Hypothalamus (tissue), 51 donors: ENCODE measurements around the gene KRTAP12-3.
"Not testable (repeated sequence)": the region's sequence is repeated elsewhere in the genome, so short reads cannot be mapped to it uniquely, and the experiment has no call there.

Source experiments
- DNase-seq, 51 donors: peaks; one replicate each; lab custom pipeline; 2025; lab: John Stamatoyannopoulos, UW

The KRTAP12-3 gene

GRCh38 chr21:44650265-44650972, 7.3 kb upstream of the KRTAP12-3 start:
- no peak for DNase-seq

DNA sequence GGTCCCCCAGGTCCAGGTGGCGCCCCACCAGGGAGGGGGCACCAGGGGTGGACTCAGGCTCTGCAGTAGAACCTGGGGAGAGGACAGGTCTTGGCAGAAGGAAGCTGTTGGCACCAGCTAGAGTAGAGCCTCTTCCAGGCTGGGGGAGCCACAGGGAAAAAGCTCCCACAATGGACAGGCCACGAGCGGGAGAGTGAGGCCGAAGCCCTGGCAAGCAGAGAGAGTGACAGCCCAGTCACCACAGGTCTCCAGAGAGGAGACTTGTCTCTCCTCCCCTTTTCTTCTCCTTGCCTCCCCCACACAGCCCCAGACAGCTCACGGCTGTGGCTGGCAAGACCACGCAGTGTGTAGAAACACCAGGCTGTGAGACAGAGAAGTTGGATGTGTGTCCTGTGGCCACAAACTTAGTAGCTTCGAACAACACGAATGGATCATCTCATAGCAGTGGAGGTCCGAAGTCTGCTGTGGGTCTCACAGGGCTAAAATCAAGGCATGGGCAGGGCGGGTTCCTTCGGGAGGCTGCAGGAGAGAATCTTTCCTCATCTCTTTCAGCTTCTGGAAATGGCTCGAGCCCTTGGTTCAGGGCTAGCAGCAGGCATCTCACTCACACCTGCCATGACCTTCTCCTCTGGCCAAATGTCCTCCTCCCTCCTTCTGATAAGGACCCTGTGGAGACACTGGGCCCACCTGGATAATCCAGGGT, 6.6 kb upstream of the KRTAP12-3 start:
- no peak for DNase-seq

DNA sequence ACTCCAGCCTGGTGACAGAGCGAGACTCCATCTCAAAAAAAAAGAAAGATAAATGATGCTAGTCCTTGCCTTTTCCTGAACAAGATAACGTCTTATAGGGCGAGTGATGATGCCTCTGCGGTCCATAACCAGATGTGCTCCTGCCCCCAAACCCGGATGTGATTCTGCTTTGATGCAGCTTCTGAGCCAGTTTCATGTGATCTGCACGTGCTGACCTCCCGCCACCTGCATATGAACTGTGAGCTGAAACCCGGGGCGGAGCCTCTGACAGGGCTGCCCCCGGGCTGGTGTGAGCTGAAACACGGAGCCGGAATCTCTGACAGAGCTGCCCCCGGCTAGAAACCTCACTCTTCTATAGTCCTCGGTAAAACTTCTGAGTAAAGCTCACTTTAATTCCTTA, 4.6 kb upstream of the KRTAP12-3 start:
- DNase-seq = no peak

GRCh38 chr21:44653656-44654575, 3.8 kb upstream of the KRTAP12-3 start:
- no peak for DNase-seq

DNA sequence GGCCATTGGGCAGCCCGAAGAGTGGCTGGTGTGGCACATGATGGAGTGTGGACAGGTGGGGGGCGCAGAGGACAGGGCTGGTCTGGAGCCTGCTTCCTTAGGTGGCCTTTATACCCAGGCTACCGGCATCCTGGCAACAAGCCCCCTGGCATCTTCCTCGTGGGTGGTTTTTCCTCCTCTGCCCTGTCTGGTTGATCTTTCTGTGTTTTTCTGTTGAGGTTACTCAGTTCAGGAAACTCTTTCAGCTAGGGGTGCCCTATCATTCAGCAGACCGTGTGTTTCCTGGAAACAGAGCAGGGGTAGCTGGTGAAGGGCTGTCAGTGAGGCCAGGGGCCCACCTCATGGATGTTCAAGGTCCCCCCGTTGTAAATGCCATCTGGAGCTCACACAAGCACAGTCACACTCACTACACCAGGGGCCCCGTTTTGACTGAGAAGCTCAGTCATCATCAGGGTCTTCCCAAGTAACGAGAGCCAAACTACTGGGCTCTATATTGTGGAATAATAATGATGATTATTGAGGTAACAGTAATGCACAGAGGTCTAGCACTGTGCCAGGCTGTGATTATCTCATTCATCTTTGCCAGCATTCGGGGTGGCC, 3.1 kb upstream of the KRTAP12-3 start, which contains the start of gene KRTAP12-4:
KRTAP12-4 (minus strand) TSS at position 84 of the 600 bp plus-strand sequence; CDS start at position 39, 45 bp downstream.
- no peak for DNase-seq

- DNase-seq = no peak
Observed at GRCh38 chr21:44656868-44657267, 864 bp upstream of the KRTAP12-3 start.

GRCh38 chr21:44658541-44658910, 794 bp downstream of the KRTAP12-3 start:
- no peak for DNase-seq

DNA sequence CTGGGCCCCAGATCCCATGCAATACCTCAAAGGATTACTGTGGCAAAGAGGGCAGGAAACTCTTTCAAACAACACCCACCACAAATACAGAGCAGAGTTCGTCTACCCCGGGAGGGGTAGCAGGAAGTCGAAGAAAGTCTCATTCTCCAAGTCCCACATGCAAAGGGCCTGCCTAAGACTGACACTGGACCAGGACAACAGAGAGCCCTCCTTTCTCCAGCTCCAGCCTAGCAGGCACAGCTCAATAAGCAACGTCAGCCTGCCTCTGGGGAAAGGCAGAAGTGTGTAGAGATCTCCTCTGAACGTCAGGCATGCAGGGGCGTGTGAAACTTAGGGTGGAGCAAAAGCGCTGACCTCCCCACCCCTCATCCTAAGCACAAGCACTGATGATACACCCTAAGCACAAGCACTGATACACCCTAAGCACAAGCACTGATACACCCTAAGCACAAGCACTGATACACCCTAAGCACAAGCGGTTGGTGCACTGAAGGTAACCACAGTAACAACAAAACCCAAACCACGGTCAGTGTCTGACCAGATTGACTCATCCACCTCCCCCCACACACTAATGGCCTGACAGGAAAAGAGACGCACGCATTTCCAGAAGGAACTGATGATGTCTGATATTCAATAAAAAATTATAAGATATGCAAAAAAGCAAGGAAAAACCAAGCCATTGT, 1.3 kb downstream of the KRTAP12-3 start:
- no peak for DNase-seq

GRCh38 chr21:44661567-44661966, 3.8 kb downstream of the KRTAP12-3 start:
- DNase-seq = not testable (repeated sequence)

GRCh38 chr21:44664691-44665090, 7.0 kb downstream of the KRTAP12-3 start:
- DNase-seq = no peak

DNA sequence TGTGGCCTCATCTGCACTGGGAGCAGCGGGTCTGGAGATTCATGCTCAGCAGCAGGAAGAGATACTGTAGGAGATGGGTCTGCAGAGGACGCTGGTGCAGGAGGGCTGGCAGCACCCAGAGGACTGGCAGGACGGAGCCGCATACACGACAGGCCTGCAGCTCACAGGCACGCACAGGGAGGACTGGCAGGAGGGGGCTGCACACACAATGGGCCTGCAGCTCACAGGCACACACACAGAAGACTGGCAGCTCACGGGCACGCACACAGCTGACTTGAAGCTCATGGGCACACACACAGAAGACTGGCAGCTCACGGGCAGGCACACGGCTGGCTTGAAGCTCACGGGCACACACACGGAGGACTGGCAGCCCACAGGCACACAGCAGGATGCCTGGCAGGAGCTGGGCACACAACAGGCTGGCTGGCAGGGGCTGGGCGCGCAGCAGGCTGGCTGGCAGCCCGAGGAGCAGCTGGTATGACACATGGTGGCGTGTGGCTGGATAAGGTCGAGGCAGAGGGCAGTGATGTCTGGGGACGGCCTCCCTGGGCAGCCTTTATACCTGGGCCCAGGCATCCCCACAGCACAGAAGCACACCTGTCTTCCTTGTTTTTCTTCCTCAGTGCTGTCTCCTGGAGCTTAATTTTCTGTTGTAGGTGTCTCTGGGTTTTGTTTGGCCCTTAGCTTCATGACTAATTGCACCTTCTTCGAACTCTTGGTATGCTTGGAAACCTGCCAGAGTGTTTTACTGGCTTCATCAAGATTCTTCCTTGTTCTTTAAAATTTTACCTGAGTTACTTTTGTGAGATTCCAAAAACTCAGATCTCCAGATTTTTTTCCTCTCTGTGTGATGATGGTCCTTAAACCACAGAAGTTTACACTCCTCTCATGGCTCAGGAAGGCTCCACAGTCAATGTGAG, 8.9 kb downstream of the KRTAP12-3 start, which contains the start of gene KRTAP12-2:
KRTAP12-2 (minus strand) TSS at position 527 of the 920 bp plus-strand sequence; CDS start at position 486, 41 bp downstream.
- no peak for DNase-seq

DNA sequence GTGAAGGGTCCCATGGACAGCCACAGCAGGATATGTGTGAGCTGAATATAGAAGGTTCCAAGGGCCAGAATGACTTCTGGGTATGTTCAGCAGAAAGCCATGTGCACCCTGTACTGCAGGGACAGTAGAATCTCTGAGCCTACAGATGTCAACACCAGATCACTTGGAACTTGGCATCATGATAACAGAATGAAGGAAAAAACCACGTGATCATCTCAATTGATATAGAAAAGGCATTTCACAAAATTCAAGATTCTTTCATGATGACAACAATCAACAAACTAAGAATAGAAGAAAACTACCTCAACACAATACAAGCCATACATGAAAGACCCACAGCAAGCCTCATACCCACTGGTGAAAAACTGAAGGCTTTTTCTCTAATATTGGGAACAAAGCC, 9.9 kb downstream of the KRTAP12-3 start:
- no peak for DNase-seq

DNA sequence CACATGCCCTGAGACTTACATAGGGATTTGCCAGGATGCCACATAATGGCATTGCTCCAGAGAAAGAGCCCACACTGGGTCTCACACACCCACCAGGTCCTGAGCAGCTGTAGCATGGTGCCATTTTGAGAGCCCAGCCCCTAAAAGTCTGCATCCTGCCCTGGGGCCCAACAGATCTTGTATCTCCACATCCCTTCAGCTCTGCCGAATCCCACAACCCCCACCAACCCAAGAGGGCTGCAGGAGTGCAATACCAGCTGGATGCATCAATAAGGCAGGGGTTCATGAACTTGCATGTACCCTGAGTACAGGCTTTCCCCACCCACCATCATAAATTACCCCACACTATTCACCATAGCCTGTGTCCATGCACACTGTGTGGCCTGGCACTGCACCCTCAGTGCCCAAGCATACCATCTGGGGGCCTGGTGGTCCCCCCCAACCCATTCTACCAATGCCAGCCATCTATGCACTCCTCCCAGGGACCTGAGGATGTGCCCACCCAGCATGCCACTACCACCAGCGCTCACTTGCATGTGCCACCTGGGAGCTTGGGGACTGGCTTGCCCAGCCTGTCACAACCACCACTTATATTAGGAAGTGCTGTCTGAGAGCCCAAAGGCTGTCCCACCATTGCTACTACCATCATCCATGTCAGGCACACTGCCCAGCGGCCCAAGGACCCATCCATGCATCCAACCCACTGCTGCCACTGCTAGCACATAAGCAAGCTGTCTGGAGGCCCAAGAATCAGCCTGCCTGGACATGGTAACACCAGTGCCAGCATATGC, 13.1 kb downstream of the KRTAP12-3 start:
- DNase-seq = no peak

- DNase-seq = no peak
Observed at GRCh38 chr21:44671911-44672310, 14.2 kb downstream of the KRTAP12-3 start.

- DNase-seq = no peak
Observed at GRCh38 chr21:44677881-44678280, 20.1 kb downstream of the KRTAP12-3 start.

GRCh38 chr21:44681152-44681551, 23.4 kb downstream of the KRTAP12-3 start:
- no peak for DNase-seq

DNA sequence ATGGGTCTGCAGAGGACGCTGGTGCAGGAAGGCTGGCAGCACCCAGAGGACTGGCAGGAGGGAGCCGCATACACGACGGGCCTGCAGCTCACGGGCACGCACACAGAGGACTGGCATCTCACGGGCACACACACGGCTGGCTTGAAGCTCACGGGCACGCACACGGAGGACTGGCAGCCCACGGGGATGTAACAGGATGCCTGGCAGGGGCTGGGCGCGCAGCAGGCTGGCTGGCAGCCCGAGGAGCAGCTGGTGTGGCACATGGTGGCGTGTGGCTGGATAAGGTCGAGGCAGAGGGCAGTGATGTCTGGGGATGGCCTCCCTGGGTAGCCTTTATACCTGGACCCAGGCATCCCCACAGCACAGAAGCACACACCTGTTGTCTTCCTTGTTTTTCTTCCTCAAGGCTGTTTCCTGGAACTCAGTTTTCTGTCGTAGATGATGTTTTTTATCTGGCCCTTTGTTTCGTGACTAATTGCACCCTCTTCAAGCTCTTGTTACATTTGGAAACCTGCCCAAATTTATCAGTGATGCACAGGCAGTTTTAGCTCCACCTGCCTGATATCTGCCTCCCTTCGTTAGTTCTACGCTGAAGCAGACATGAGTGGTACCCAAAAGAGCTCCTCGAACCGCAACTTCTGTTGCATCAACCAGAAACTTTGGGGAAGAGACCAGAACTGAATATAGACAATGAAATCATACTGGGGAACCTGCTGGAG, 24.3 kb downstream of the KRTAP12-3 start, which contains the start of gene KRTAP12-1:
KRTAP12-1 (minus strand) TSS at position 303 of the 719 bp plus-strand sequence; CDS start at position 263, 40 bp downstream.
- no peak for DNase-seq
